Adrenal gland (tissue), 12 donors: ENCODE data around the gene PALMD. TPM values are rescaled to one million over a fixed set of nuclear protein-coding genes. Genes with fewer than 3 reads are reported as not detected.

Experiments
- DNase-seq, 7 donors: peaks; one replicate each; pipeline ENCODE4 v3.0.0-alpha.2; 2019 to 2020
- H3K27ac ChIP-seq, 5 donors: fragments of 200-600 bp; sonication (generic) in 4 of 5; 1 replicate in 3 of 5; 2 replicates in 2 of 5; pipeline versions ENCODE4 v1.5.1 to v1.8.0; 2016 to 2020; ENCODE audit warnings: mild to moderate bottlenecking in 1 of 5
- H3K27me3 ChIP-seq: fragments of 200-600 bp; 2 replicates; pipeline ENCODE4 v1.8.0; 2021
- H3K36me3 ChIP-seq, 2 donors: fragments of 200-600 bp; replicated peaks in 1 of 2; 1 replicate in 1 of 2; 2 replicates in 1 of 2; pipeline versions ENCODE4 v1.5.1 to v1.8.0; 2018 to 2022
- H3K4me1 ChIP-seq, 2 donors: fragments of 200-600 bp; replicated peaks in 1 of 2; 1 replicate in 1 of 2; 2 replicates in 1 of 2; pipeline versions ENCODE4 v1.5.1 to v1.8.0; 2018 to 2021
- H3K4me3 ChIP-seq, 4 donors: fragments of 200-600 bp; sonication (generic) in 3 of 4; one replicate each; pipeline ENCODE4 v1.5.1; 2016 to 2018
- H3K9me3 ChIP-seq, 3 donors: fragments of 200-600 bp; sonication (generic) in 1 of 3; replicated peaks in 1 of 3; 1 replicate in 2 of 3; 2 replicates in 1 of 3; pipeline versions ENCODE4 v1.5.1 to v1.8.0; 2016 to 2021
- POLR2A ChIP-seq, 2 donors: fragments of 450-650 bp; IDR thresholded peaks; one replicate each; pipeline ENCODE4 v1.6.1; 2017; ENCODE audit warnings: antibody characterized with exemption in 2 of 2, mild to moderate bottlenecking in 2 of 2, moderate library complexity in 1 of 2
- WGBS, 4 donors: extraction: QIAGEN DNeasy Blood & Tissue Kit in 2 of 4; methylation state at CpG; one replicate each; pipeline versions ENCODE4 v1.1.5 to v1.1.7; 2013 to 2017; 5-methylcytosine and 5-hydroxymethylcytosine counted together
- intact Hi-C, 2 donors: fragments of 100-400 bp; cut with DNase I; formaldehyde crosslinking; loops; one replicate each; pipeline versions ENCODE4 v1.14.1 to v1.15.0; 2022 to 2023
- polyA plus RNA-seq, 3 donors: library from polyadenylated mRNA; stranded (reverse); fragments of 200-250 nt in 2 of 3; fragments of 350-450 nt in 1 of 3; fragmentation: Illumina TruSeq in 1 of 3; extraction: RNeasy Lipid Tissue Mini Kit (QIAGEN cat#74804) in 1 of 3; gene quantifications; one replicate each; pipeline ENCODE4 v1.2.3, GENCODE V29; 2013 to 2014
- total RNA-seq, 9 donors: library from RNA; depleted of rRNA in 4 of 9; stranded (reverse); fragments of >200 nt in 4 of 9; fragments of 120-200 nt in 1 of 9; fragmentation: NEBNext Ultra II Directional in 1 of 9; extraction: Animal tissue kit (Norgen Biotek cat#: 25700) in 1 of 9; gene quantifications; one replicate each; pipeline versions ENCODE4 v1.1.0 to v1.2.4, GENCODE V29; 2013 to 2023
- TF ChIP-seq, protein P1 (sequence below), 6 experiments: fragments of 450-650 bp in 4 of 6; fragments of 200-600 bp in 2 of 6; sonication (generic) in 1 of 6; IDR thresholded peaks; 1 replicate in 5 of 6; 2 replicates in 1 of 6; pipeline versions ENCODE4 v1.5.1 to v1.8.0; 2016 to 2021; ENCODE audit warnings: antibody characterized with exemption in 6 of 6, mild to moderate bottlenecking in 2 of 6, moderate library complexity in 1 of 6
- donor health status: healthy with polysubstance abuse.
- donor health status: Bipolar disorder and iron deficiency.
- donor health status: DM: yes; HTN: yes; CAD: no.
- donor health status: DM: no; HTN: no; CAD: no.
- donor health status: DM: no; HTN: no; CAD: no.
- donor health status: DM: yes; HTN: yes; CAD: no.

The PALMD gene
- total and polyA plus RNA-seq, 12 donors = 35.8 to 189 (median 66.0) TPM

DNA sequence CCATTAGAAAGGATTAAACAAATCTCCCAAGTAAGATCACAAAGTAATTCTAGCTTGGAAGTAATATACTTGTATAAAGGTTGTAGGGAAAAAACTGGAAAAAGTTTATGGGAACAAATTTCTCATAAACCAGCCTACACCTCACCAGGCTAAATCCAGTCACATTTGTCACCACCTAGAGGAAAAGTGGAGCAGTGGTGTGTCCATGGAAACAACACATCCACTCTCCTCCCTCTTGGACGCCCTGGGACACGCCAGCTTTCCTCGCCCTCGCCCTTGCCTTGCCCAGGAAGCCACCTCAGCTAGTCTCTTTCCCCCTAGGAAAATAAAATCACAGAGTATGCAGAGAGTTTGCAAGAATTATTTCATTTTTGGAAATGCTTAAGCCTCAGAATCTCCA lies 2.2 kb downstream of the PALMD start:
- Histone ChIP-seq H3K4me3 (peak overlapping the region in 2 of 4 donors; percentile 13 to 66), H3K4me1 (peaks cover 46 to 54% of the 10 kb centered on the region in 2 donors), H3K27me3 (no peaks in the 10 kb centered on the region), H3K9me3 (no peaks in the 10 kb centered on the region), H3K36me3 (no peaks in the 10 kb centered on the region), H3K27ac (peak overlapping the region; percentile 88 to 95 (median 90))
- DNase-seq = peak; percentile 71 to 86 (median 83)
- intact Hi-C loops = no loop called here
- TF ChIP-seq, protein P1, sequence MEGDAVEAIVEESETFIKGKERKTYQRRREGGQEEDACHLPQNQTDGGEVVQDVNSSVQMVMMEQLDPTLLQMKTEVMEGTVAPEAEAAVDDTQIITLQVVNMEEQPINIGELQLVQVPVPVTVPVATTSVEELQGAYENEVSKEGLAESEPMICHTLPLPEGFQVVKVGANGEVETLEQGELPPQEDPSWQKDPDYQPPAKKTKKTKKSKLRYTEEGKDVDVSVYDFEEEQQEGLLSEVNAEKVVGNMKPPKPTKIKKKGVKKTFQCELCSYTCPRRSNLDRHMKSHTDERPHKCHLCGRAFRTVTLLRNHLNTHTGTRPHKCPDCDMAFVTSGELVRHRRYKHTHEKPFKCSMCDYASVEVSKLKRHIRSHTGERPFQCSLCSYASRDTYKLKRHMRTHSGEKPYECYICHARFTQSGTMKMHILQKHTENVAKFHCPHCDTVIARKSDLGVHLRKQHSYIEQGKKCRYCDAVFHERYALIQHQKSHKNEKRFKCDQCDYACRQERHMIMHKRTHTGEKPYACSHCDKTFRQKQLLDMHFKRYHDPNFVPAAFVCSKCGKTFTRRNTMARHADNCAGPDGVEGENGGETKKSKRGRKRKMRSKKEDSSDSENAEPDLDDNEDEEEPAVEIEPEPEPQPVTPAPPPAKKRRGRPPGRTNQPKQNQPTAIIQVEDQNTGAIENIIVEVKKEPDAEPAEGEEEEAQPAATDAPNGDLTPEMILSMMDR (IDR thresholded peaks at IDR 0.05) = peak in 5 of 6 experiments; percentile 25 to 47 (median 41)
- TF ChIP-seq POLR2A (IDR thresholded peaks at IDR 0.05) = peak in 1 of 2 donors; percentile 69
- WGBS, 4 donors = 16 to 41% (median 32%) methylated on average over 4 of the region's 4 CpGs

DNA sequence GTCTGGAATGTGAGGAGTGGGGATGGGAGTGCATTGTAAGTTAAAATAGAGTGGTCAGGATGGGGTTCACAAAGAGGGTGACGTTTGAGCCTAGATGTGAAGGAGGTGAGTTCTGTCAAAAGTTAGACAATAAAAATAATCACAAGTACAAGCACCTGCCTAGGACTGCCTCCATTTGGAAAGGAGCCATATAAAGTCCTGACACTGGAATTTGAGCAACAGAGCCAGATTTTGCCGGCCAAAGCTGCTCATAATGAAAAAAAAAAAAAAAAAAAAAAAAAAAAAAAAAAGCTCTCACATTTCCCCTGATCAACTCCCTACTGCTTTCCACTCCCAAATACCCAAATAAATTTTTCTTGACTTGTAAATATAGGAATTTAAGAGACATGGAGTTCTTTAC lies 4.1 kb downstream of the PALMD start:
- intact Hi-C loops = no loop called here
- Histone ChIP-seq H3K36me3 (no peaks in the 10 kb centered on the region), H3K27ac (peak overlapping the region in 3 of 5 donors; percentile 34 to 53 (median 51)), H3K9me3 (no peaks in the 10 kb centered on the region), H3K4me3 (no peak overlapping the region), H3K4me1 (peaks cover 42 to 58% of the 10 kb centered on the region in 2 donors), H3K27me3 (no peaks in the 10 kb centered on the region)
- TF ChIP-seq, protein P1 (IDR thresholded peaks at IDR 0.05) = no peak
- no peak for TF ChIP-seq POLR2A (IDR thresholded peaks at IDR 0.05)
- WGBS, 4 donors = 30 to 40% (median 36%) methylated on average over 2 of the region's 2 CpGs
- DNase-seq = peak in 6 of 7 donors; percentile 41 to 61 (median 56)

DNA sequence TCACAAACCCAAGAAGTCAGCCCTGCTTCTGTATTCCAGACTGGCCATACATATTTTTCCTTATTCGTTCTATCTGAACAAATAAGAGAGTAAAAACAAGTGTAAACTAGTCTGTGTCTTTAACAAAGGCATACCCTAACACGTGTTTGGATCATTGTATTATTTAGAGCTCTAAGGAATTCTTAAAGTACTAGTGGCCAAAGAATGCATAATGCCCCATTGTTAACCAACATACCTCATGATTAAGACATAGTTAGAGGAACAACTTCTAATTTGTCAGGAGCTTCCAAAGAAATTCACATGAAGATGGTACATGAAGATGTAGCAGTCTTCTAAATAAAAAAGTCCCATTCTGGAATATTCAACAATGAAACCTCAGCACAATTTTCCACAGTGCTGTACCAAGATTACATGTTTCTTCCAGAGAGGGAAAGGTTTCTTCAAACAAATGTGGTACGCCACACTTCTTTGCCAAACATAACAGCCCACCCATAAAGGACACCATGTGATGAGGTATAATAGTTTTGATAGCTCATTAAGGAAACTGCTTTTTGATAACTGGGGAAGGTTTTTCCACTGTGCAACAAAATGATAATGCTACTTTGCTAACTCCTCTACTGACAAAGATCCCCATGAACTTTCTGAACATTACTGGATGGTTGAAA lies 5.0 kb downstream of the PALMD start:
- 52 to 65% (median 57%) methylated on average over 3 of the region's 3 CpGs for WGBS, 4 donors
- H3K4me1 ChIP-seq = peaks cover 36 to 57% of the 10 kb centered on the region in 2 donors
- no peak for TF ChIP-seq POLR2A (IDR thresholded peaks at IDR 0.05)
- TF ChIP-seq, protein P1 (IDR thresholded peaks at IDR 0.05) = no peak
- no peaks in the 10 kb centered on the region for H3K27me3 ChIP-seq
- H3K9me3 ChIP-seq = no peaks in the 10 kb centered on the region
- H3K4me3 ChIP-seq = no peak overlapping the region
- H3K27ac ChIP-seq = peak overlapping the region in 4 of 5 donors; percentile 21 to 53 (median 42)
- no peaks in the 10 kb centered on the region for H3K36me3 ChIP-seq
- intact Hi-C loops = no loop called here
- no peak for DNase-seq

DNA sequence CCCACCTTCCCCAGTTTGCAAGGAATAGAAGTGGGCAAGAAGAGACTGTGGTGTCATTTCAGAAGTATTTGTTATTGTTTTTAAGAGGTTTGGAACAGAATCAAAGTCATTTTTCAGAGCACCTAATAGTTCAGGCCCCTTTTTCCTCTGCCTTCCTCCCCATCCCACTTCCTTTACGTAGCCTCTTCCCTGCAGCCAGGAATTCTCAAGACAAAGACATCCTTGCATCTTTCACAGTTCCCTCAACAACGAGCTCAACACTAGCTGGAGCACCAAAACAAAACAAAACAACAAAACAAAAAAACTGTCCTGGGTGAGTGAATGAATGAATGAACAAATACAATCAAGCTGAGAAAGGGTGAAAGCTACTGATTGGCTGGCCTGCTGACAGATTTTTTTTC lies 7.0 kb downstream of the PALMD start:
- H3K4me1 ChIP-seq = peaks cover 34 to 66% of the 10 kb centered on the region in 2 donors
- intact Hi-C loops = no loop called here
- H3K27ac ChIP-seq = peak overlapping the region in 3 of 5 donors; percentile 43 to 66 (median 49)
- 54 to 68% (median 59%) methylated on average over 2 of the region's 2 CpGs for WGBS, 4 donors
- H3K27me3 ChIP-seq = no peaks in the 10 kb centered on the region
- no peak overlapping the region for H3K4me3 ChIP-seq
- DNase-seq = no peak
- no peak for TF ChIP-seq POLR2A (IDR thresholded peaks at IDR 0.05)
- TF ChIP-seq, protein P1 (IDR thresholded peaks at IDR 0.05) = no peak
- no peaks in the 10 kb centered on the region for H3K9me3 ChIP-seq
- H3K36me3 ChIP-seq = no peaks in the 10 kb centered on the region
